DOHH2 (cell line): Measurements from ENCODE around the gene PPFIA1.
A peak's percentile ranks its signal among the peaks of the same experiment; 100 is the strongest.

Source experiments
- CTCF ChIP-seq: fragments of 200-600 bp; sonication (generic); IDR thresholded peaks from one replicate; pipeline ENCODE4 v1.5.1; 2014; ENCODE audit warnings: antibody characterized with exemption, mild to moderate bottlenecking, low read depth, low read length; ENCODE audit not compliant: poor library complexity, severe bottlenecking
- EZH2phosphoT487 ChIP-seq: fragments of 200-600 bp; sonication (generic); IDR thresholded peaks from 2 replicates; pipeline ENCODE4 v1.6.1; 2017; ENCODE audit warnings: borderline replicate concordance, mild to moderate bottlenecking, antibody characterized with exemption, low read length, moderate library complexity, mixed read lengths

GRCh38 chr11:70378506-70379134 is 108.1 kb downstream of the PPFIA1 start:
- TF ChIP-seq CTCF (peak; percentile 27), EZH2phosphoT487 (no peak)
